Stimulated activated CD8-positive, alpha-beta memory T cell treated with anti-CD3 and anti-CD28 coated beads, Interleukin-2, amount 100 ng/mL, for 48 hours (primary cell): ENCODE measurements around the gene KCTD11.
A peak's percentile ranks its signal among the peaks of the same experiment; 100 is the strongest.
"Not testable (repeated sequence)": the region's sequence is repeated elsewhere in the genome, so short reads cannot be mapped to it uniquely, and the experiment has no call there.

ENCODE experiments used
- DNase-seq, 2 donors: peaks; one replicate each; pipeline ENCODE4 v3.0.0-alpha.2; 2020; ENCODE audit warnings: low read depth in 2 of 2

KCTD11 gene

DNA sequence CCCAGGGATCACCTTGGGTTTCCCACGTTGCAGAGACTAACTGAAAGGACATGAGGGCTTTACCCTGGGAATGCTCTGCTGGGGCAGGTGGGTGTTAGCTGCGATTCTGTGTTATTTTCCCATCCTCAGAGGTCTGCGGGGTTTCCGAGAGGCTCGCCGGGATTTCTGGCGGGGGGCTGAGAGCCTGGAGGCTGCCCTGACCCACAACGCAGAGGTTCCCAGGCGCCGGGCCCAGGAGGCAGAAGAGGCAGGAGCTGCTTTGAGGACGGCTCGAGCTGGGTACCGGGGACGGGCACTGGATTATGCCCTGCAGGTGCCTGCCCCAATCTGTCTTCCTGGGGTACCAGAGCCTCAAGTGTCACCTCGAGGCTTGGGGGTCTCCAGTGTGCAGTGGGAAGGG lies 8.7 kb upstream of the KCTD11 start:
- DNase-seq: no peak

DNA sequence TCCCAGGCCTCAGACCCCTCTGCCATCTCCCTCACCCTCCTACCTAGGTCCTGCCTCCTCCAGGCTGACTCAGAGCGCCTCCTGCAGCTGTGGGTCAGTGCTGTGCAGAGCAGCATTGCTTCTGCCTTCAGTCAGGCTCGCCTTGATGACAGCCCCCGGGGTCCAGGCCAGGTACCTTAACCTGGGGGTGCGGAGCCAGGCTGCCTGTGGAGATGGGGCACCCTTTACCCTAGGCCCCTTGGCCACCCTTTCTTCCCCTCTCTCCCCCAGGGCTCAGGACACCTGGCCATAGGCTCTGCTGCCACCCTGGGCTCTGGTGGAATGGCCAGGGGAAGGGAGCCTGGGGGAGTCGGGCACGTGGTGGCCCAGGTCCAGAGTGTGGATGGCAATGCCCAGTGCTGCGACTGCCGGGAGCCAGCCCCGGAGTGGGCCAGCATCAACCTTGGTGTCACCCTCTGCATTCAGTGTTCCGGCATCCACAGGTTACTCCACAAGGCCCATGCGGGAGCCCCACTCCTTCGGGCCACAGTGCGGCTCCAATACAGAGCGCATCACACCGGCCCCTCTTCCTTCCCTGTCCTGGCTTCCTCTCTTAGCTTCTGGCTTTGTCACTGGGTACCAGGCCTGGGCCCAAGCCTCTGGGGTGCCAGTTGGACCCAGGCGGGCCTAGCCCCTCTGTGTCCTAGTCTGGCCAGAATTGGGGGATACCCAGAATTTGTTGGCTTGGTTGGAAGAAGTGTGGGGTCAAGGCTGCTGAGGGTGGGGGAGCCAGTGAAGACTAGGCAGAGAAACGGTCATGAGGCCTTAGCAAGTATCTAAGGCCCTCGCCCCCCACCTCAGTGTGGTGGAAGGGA lies 5.0 kb upstream of the KCTD11 start:
- no peak for DNase-seq

DNA sequence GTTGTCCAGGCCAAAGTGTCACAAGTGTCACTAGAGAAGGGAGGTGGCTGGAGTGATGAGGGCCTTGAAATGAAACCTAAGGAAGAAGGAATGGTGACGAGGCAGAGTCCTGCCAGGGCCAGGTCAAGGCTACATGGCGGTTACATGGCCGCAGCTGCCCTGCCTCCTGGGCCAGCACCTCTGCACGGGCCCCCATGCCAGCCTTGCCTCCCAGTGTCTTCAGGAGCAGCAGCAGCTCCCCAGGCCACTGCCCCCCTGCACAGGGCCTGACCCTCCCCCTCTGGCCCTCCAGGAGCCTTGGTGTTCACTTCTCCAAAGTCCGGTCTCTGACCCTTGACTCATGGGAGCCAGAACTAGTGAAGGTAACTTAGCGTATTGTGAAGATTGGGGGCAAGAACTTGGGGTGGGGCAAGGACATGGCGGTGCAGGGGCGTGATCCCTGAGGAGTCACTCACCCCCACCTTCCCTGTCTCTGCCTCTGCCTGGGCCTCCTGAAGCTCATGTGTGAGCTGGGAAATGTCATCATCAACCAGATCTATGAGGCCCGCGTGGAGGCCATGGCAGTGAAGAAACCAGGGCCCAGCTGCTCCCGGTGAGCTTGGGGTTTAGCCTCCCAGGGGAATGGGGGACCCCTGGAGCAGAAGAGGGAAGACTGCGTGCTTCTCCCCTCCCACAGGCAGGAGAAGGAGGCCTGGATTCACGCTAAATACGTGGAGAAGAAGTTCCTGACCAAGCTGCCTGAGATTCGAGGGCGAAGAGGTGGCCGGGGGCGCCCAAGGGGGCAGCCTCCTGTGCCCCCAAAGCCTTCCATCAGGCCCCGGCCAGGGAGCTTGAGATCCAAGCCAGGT lies 4.1 kb upstream of the KCTD11 start:
- DNase-seq: no peak

DNA sequence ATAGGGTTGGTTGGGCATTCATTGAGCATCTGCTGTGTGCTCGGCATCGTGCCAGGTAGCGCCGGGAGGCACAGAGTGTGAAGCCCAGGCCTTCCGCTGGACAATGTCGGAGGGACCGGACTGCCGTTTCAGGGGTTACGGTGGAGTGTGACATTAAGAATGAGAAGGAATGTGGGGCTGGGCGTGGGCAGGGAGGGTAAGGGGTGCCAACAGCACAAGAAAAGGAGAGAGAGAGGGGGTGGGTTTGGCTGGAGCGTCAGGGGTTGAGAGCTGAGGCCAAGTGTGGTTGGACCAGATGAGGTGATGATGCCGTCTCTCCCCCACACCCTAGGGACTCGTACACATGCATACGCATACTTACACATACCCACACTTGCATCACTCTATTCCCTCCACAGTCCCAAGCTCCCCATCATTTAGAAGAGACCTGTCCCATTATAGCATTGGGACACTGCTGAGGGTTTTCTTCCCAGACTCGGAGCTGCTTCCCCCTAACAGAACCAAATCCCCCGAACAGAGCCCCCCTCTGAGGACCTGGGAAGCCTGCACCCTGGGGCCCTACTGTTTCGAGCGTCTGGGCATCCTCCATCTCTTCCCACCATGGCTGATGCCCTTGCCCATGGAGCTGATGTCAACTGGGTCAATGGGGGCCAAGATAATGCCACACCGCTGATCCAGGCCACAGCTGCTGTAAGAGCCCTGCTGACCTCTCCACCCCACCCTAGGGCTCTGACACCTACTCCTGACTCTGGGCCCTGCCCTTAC lies 3.3 kb upstream of the KCTD11 start:
- no peak for DNase-seq

DNA sequence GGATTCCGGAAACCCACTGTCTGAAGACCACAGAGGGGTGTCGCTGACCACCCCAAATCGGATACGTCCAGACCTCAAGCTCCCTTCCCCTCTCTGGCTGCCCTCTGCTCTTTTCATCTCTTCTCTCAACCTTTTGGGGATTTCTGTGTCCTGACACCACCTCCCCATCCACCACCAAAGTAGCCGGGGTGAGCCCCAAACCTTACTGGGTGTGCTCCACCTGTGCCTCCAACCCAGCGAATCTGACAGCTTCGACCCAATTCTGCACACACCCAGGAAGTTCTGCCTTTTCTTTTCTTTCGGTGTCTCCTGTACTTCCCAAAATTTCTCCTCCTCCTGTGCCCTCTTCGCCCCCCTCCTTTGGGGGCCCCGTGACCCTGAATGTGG lies 534 bp downstream of the KCTD11 start:
- DNase-seq: no peak

DNA sequence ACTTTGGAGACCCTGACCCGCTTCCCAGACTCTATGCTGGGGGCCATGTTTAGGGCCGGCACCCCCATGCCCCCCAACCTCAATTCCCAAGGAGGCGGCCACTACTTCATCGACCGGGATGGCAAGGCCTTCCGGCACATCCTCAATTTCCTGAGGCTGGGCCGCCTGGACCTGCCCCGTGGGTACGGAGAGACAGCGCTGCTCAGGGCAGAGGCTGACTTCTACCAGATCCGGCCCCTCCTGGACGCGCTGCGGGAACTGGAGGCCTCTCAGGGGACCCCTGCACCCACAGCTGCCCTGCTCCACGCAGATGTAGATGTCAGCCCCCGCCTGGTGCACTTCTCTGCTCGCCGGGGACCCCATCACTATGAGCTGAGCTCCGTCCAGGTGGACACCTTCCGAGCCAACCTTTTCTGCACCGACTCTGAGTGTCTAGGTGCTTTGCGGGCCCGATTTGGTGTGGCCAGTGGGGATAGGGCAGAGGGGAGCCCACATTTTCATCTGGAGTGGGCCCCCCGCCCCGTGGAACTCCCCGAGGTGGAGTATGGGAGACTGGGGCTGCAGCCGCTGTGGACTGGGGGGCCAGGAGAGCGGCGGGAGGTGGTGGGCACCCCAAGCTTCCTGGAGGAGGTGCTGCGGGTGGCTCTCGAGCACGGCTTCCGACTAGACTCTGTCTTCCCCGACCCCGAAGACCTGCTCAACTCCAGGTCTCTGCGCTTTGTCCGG lies 1.1 kb downstream of the KCTD11 start:
- DNase-seq: no peak

DNA sequence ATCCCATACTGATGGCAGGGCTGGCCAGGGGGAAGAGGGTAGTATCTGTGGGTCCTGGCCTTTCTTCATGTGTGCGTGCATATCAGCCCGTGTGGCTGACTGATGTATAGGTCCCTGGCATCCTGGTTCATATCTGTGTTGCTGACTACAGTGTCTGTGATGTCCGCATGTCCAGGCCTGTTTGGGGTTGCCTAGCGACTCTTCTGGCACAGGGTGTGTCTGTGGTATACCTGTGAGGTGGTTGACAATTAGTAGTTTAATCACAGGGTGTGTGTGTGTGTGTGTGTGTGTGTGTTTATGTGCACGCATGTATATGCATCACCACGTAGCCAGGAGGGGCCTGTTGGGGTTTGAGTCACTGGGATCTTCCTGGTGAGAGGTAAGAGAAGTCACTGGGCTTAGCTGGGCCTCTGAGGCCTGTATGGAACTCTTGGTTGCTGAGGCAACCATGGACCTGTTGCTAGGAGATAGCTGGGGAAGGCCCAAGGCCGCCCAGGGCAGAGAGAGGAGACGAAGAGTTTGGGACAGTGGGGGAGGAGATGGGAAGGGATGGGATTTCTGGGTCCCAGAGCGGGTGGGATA lies 2.4 kb downstream of the KCTD11 start:
- DNase-seq: no peak

DNA sequence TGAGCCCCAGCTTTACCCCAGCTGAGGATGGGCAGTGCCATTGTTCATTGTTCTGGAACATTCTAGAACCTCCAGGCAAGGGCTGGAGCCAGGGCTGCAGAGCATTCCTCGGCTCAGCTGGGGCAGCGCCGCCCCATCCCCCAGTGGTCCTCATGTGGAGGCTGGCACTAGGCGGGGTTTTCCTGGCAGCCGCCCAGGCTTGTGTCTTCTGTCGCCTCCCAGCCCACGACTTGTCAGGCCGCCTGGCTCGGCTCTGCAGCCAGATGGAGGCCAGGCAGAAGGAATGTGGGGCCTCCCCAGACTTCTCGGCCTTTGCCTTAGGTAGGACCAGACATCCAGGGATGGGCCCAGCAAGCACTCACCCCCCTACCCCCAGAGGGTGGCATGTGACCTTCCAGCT lies 3.1 kb downstream of the KCTD11 start, which contains the start of gene TMEM95:
TMEM95 (plus strand) TSS at position 104 of the 400 bp plus-strand sequence; CDS start at position 153, 49 bp downstream.
- no peak for DNase-seq

DNA sequence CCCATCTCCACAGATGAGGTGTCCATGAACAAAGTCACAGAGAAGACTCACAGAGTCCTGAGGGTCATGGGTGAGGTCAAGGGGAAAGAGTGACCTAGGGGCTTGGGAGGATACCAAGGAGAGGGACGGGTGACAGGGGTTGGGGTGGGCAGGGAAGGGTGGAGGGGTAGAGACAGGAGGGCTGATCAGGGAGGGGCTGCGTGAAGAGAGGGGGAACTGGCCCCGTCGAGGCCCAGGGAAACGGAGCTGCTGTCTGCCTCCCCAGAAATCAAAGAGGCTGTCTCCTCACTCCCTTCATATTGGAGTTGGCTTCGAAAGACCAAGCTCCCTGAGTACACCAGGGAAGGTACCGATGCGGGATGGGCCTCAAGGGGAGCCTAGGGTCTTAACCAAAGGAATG lies 3.6 kb downstream of the KCTD11 start:
- DNase-seq: no peak

DNA sequence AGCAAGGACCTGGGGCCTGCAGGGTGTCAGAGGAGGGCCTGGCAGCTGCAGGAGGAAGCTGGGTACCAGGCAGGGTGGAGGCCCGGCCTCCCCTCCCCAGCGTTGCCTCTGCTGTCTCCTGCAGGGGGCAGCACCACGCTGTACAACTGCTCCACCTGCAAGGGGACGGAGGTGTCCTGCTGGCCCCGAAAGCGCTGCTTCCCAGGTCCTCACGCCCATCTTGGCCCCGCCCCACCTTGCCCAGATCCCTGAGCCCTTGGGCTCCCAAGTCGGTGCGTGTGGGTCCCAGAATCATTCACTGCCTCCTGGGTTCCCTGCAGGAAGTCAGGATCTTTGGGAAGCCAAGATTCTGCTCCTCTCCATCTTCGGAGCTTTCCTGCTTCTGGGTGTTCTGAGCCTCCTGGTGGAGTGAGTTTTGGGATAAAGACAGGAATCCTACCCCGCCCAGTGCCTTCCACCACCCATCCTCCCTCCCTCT lies 4.1 kb downstream of the KCTD11 start:
- peak; percentile 76 to 84 for DNase-seq

DNA sequence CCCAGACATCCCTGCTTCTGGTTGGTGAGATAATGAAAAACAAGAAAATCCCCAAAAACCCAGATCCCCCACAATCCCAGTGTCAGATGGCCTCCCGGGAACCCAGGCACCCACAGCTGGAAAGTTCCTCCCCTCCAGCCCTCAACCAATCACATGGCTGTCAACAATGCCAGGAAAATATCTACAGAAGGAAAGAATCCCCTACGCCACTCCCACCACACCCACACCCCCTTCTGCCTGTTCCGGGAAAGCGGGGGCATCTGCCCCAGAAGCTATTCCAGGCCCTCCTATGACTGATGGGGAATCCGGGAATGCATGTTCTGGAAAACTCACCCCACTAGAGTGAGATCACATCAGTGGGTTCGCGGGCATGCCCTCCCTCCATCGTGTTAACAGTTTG lies 4.8 kb downstream of the KCTD11 start:
- DNase-seq: no peak

DNA sequence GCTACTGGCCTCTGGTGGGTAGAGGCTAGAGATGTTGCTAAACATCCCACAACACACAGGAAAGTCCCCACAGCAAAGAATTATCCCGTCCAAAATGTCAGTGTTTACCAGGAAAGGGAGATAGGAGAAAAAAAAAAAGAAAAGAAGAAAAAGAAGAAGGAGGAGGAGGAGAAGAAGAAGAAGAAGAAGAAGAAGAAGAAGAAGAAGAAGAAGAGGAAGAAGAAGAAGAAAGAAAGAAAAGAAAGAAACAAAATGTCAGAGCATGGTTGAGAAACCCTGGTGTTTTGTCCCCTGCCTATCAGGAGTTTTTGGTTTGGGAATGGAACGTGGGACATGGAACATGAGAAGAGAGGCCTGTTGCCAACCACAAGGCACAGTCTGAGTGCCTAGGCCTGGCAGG lies 5.4 kb downstream of the KCTD11 start:
- no peak for DNase-seq

DNA sequence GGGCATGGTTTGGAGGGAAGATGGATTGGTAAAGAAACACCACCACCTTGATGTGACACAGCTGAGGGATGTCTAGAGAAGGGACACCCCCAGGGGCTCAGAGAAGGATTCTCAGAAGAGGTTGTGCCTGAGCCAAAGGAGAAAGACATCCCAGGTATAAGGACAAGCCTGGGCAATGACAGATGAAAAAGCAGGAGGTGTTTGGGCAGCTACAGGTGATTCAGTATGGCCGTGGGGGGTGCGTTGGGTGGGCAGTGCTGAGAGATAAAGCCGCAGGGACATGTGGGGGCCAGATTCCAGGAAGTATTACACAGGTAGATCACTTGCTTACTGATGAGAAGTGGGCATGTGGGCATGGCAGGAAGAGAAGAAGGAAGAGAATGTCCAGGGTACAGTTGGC lies 9.9 kb downstream of the KCTD11 start:
- no peak for DNase-seq

DNA sequence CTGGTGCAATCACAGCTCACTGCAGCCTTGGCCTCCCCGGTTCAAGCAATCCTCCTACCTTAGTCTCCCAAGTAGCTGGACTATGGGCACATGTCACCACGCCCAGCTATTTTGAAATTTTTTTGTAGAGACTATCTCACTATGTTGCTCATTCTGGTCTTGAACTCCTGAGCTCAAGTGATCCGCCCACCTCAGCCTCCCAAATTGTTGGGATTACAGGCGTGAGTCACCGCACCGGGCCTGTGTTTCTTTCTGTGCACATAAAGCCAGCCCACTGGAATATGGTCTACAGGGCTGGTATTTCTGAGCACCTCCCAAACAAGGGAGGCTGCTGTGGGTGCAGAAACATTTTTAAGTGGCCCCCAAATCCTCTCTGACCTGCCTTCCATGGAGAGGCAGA lies 11.3 kb downstream of the KCTD11 start:
- no peak for DNase-seq

DNA sequence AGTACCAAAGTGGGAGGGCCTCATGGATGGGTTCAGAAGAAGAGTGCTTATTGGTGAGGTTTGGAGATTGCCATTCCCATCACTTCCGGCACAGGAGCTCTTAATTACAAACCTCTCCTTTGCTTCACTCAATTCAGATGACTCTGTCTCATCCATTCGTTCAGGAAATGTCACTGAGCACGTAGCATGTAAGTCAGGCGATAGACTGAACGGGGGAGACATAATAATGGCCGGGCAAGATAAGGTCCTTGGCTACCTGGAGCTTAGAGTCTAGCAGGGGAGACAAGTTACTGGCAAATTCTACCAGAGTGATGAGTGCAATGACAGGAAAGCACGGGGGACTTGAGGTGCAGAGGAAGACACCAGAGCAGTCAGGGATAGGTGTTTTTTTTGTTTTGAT lies 14.0 kb downstream of the KCTD11 start:
- not testable (repeated sequence) for DNase-seq

DNA sequence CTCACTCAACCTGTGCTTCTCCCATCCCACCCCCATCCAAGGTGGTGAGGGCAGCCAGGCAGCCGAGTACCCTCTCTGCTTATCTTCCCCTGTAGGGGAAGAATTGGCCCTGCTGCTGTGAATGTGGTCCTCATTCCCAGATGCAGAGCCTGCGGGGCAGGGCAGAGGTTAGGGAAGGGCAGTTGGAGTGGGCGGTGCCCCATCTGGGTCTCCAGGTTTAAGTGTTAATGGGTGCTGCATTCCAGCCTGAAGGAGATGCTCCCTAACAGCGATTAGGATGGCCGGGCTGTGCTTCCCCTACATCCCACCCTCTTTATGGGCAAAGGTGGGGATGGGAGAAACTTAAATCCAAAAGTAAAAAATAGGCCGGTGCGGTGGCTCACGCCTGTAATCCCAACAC lies 15.1 kb downstream of the KCTD11 start:
- DNase-seq: no peak

DNA sequence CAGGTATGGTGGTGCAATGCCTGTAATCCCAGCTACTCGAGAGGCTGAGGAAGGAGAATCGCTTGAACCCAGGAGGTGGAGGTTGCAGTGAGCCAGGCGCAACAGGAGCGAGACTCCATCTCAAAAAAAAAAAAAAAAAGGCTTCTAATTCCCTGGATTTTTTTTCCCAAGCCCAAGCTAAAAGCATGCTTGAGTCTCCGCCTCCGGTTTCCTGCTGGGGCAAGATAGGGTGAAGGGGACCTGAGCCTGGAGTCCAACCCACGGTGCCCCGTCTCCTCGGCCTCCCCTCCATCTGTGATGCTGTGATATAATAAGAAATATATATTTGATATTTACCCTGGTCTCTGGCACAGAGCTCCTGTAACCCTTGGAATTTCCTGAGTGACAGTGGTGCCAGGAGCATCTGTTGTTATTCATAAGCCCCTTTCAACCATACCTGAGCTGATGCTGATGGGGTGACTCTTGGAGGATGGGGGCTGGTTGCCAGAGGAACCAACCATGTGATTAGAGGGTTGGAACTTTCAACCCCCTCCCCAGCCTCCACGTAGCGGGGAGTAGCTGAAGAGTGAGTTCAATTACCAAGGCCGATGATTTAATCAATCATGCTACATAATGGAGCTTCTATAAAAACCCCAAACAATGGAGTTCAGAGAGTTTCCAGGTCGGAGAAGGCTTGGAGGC lies 16.1 kb downstream of the KCTD11 start:
- DNase-seq: no peak

DNA sequence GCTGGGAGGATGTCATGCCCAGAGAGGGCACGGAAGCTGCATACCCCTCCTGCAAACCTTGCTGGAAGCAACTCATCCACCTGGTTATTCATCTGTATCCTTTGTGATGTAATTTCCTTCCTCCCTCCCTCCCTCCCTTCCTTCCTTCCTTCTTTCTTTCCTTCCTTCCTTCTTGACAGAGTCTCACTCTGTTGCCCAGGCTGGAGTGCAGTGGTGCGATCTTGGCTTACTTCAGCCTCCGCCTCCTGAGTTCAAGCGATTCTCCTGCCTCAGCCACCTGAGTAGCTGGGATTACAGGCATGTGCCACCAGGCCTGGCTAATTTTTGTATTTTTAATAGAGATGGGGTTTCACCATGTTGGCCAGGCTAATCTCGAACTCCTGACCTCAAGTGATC lies 16.6 kb downstream of the KCTD11 start:
- DNase-seq: not testable (repeated sequence)

DNA sequence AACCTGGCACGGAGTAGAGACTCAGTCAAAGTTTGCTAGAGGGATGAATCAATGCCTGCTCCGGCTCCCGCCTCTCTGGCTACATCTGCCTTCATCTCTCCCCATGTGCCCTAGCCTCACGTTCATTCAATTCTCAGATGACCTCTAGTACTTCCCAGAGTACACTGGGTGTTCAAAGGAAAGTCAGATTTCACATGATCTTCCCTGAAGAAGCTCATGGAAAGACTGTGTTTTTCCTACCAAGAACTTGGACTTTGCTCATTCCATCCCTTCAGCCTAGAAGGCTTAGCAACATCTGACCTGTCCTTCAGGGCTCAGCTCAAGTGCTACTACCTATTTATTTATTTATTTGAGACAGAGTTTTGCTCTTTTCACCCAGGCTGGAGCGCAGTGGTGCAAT lies 17.9 kb downstream of the KCTD11 start:
- no peak for DNase-seq

DNA sequence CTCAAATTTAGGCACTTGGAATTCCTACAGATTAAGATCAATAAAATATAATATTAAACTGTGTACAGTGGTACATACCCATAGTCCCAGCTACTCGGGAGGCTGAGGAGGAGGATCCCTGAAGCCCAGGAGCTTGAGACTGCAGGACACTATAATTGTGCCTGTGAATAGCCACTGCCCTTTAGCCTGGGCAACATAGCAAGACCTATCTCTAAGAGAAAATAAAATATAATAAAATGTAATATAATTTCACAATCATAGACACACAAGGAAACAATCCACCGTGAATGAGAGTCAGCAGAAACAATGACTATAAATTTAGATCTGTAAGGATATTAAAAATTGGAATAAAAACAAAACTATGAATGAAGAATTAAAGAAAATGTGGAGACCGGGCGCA lies 18.9 kb downstream of the KCTD11 start:
- DNase-seq: no peak
